Suprapubic skin (tissue), 4 donors: Measurements from ENCODE around the gene ZNF512B. TPM values are rescaled to one million over a fixed set of nuclear protein-coding genes. Genes with fewer than 3 reads are reported as not detected.
"Not testable (repeated sequence)": the region's sequence is repeated elsewhere in the genome, so short reads cannot be mapped to it uniquely, and the experiment has no call there.

ENCODE experiments used
- DNase-seq, 2 donors: peaks; one replicate each; pipeline ENCODE4 v3.0.0-alpha.2; 2019; ENCODE audit warnings: low spot score in 2 of 2
- H3K27ac ChIP-seq: fragments of 200-600 bp; sonication (generic); one replicate; pipeline ENCODE4 v1.5.1; 2019
- H3K27me3 ChIP-seq: fragments of 200-600 bp; sonication (generic); one replicate; pipeline ENCODE4 v1.5.1; 2019
- H3K36me3 ChIP-seq: fragments of 200-600 bp; sonication (generic); one replicate; pipeline ENCODE4 v1.5.1; 2019
- H3K4me1 ChIP-seq: fragments of 200-600 bp; sonication (generic); one replicate; pipeline ENCODE4 v1.5.1; 2019
- H3K4me3 ChIP-seq: fragments of 200-600 bp; sonication (generic); one replicate; pipeline ENCODE4 v1.5.1; 2019; ENCODE audit warnings: mild to moderate bottlenecking
- H3K9me3 ChIP-seq: fragments of 200-600 bp; sonication (generic); one replicate; pipeline ENCODE4 v1.5.1; 2019
- EP300 ChIP-seq: sonication (generic); formaldehyde crosslinking; IDR thresholded peaks from one replicate; pipeline ENCODE4 v1.6.1; 2017; ENCODE audit warnings: antibody characterized with exemption
- POLR2A ChIP-seq, 2 donors: fragments of 450-650 bp; IDR thresholded peaks; one replicate each; pipeline ENCODE4 v1.6.1; 2017; ENCODE audit warnings: antibody characterized with exemption in 2 of 2, mild to moderate bottlenecking in 2 of 2, moderate library complexity in 2 of 2
- POLR2AphosphoS5 ChIP-seq, 3 donors: sonication (generic); formaldehyde crosslinking; IDR thresholded peaks; one replicate each; pipeline ENCODE4 v1.6.1; 2017; ENCODE audit warnings: antibody characterized with exemption in 3 of 3
- WGBS: methylation state at CpG from one replicate; pipeline ENCODE4 v1.1.5; 2018; 5-methylcytosine and 5-hydroxymethylcytosine counted together
- total RNA-seq, 4 donors: library from RNA; depleted of rRNA; stranded (reverse); fragments of >200 nt; gene quantifications; one replicate each; pipeline ENCODE4 v1.1.0, GENCODE V29; 2016
- TF ChIP-seq, protein P1 (sequence below), 2 donors: fragments of 200-600 bp in 1 of 2; fragments of 450-650 bp in 1 of 2; sonication (generic) in 1 of 2; IDR thresholded peaks; one replicate each; pipeline ENCODE4 v1.5.1; 2016 to 2019; ENCODE audit warnings: antibody characterized with exemption in 2 of 2, mild to moderate bottlenecking in 1 of 2, moderate library complexity in 1 of 2

The ZNF512B gene
- total RNA-seq, 4 donors from 2014 or later, result 17.7 to 32.4 (median 24.3) TPM

DNA sequence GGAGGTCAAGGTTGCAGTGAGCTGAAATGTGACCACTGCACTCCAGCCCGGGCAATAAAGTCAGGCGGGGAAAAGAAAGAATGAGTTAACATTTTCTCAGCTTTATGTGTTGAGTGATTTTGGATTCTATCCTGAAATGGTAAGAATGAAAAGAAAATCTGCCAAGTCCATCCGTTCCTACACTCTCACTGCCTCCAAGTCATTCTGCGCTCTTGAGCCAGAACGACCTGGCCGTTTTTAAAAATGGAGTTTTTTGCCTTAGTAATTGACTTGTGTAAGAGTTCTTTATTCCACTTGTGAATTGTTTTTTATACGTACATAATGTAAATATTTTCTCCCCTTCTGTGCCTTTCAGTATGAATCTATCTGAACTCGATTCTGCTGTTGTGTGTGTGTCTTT lies 46.1 kb downstream of the ZNF512B start:
- H3K4me3 ChIP-seq, result no peak overlapping the region
- H3K27ac ChIP-seq, result no peak overlapping the region
- WGBS, result 73% methylated on average over 8 of the region's 8 CpGs
- no peaks in the 10 kb centered on the region for H3K4me1 ChIP-seq
- no peaks in the 10 kb centered on the region for H3K27me3 ChIP-seq
- TF ChIP-seq, protein P1, sequence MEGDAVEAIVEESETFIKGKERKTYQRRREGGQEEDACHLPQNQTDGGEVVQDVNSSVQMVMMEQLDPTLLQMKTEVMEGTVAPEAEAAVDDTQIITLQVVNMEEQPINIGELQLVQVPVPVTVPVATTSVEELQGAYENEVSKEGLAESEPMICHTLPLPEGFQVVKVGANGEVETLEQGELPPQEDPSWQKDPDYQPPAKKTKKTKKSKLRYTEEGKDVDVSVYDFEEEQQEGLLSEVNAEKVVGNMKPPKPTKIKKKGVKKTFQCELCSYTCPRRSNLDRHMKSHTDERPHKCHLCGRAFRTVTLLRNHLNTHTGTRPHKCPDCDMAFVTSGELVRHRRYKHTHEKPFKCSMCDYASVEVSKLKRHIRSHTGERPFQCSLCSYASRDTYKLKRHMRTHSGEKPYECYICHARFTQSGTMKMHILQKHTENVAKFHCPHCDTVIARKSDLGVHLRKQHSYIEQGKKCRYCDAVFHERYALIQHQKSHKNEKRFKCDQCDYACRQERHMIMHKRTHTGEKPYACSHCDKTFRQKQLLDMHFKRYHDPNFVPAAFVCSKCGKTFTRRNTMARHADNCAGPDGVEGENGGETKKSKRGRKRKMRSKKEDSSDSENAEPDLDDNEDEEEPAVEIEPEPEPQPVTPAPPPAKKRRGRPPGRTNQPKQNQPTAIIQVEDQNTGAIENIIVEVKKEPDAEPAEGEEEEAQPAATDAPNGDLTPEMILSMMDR (IDR thresholded peaks at IDR 0.05), result no peak
- no peak for TF ChIP-seq POLR2A (IDR thresholded peaks at IDR 0.05)
- no peak for TF ChIP-seq EP300
- TF ChIP-seq POLR2AphosphoS5 (IDR thresholded peaks at IDR 0.05), result no peak
- no peak for DNase-seq
- no peaks in the 10 kb centered on the region for H3K9me3 ChIP-seq
- H3K36me3 ChIP-seq, result peaks cover 30% of the 10 kb centered on the region

DNA sequence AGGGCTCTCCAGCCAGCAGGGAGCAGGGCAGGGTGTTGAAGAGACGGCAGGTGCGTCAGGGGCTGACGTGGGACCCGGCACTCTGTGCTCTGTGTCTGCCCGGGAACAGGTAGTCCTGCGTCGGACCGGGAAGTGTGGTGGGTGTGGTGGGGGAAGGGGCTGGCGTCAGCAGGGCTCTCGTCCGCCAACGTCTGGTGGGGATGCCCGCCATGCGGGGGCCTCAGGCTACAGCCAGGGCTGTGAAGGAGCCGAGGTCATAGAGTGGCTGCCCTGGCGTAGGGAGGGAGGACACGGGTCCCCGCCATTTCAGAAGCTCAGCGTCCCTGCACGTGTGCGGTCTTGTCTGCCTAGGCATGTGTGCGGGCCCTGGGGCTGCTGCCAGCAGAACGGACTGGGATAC lies 49.5 kb downstream of the ZNF512B start:
- H3K36me3 ChIP-seq, result peaks cover 22% of the 10 kb centered on the region
- TF ChIP-seq EP300 (no peak), POLR2AphosphoS5 (IDR thresholded peaks at IDR 0.05) (no peak), POLR2A (IDR thresholded peaks at IDR 0.05) (no peak)
- TF ChIP-seq, protein P1 (IDR thresholded peaks at IDR 0.05), result no peak
- H3K4me3 ChIP-seq, result no peak overlapping the region
- H3K4me1 ChIP-seq, result no peaks in the 10 kb centered on the region
- no peak for DNase-seq
- peaks cover 3% of the 10 kb centered on the region for H3K9me3 ChIP-seq
- no peak overlapping the region for H3K27ac ChIP-seq
- 87% methylated on average over 17 of the region's 23 CpGs for WGBS
- no peaks in the 10 kb centered on the region for H3K27me3 ChIP-seq

DNA sequence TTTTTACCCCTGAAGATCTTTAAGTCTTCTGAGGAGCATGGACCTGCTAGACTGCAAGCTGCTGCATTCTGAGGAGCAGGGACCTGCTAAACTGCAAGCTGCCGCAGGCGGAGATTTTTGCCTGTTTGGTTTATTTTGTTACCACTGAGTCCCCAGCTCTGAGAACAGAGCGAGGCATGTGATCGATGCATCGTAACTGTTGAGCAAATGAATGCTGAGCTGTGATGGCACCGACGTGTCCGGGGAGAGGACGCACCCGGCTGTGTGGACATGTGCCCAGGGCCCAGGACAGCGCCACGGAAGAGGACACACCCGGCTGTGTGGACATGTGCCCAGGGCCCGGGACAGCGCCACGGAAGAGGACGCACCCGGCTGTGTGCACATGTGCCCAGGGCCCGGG lies 50.6 kb downstream of the ZNF512B start:
- no peaks in the 10 kb centered on the region for H3K4me1 ChIP-seq
- no peak for DNase-seq
- no peaks in the 10 kb centered on the region for H3K27me3 ChIP-seq
- H3K9me3 ChIP-seq, result peaks cover 3% of the 10 kb centered on the region
- no peak overlapping the region for H3K4me3 ChIP-seq
- WGBS, result 77% methylated on average over 15 of the region's 19 CpGs
- no peak for TF ChIP-seq POLR2A (IDR thresholded peaks at IDR 0.05)
- no peak for TF ChIP-seq POLR2AphosphoS5 (IDR thresholded peaks at IDR 0.05)
- TF ChIP-seq, protein P1 (IDR thresholded peaks at IDR 0.05), result no peak
- no peak for TF ChIP-seq EP300
- H3K36me3 ChIP-seq, result peaks cover 22% of the 10 kb centered on the region
- H3K27ac ChIP-seq, result no peak overlapping the region

DNA sequence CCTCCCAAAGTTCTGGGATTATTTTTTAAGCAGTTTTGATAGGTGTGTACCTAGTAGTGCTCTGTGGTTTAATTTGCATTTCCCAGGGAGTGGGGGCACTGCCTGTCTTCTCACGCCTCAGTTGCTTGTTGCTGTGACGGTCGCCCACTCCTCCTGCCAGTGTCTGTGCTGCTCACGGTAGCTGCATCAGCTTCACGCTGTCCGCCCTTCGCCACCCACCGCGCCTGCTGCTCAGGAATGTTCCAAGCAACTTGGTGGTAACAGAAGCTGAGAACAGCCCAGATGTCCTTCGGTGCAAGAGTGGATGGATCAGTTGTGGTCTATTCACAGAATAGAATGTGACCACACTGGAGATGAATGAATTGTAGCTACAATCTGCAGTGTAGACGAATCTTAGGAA lies 51.9 kb downstream of the ZNF512B start:
- Histone ChIP-seq H3K9me3 (peaks cover 3% of the 10 kb centered on the region), H3K4me1 (peaks cover 3% of the 10 kb centered on the region), H3K27ac (no peak overlapping the region), H3K4me3 (no peak overlapping the region), H3K36me3 (peaks cover 22% of the 10 kb centered on the region), H3K27me3 (no peaks in the 10 kb centered on the region)
- WGBS, result 93% methylated on average over 11 of the region's 11 CpGs
- no peak for TF ChIP-seq POLR2AphosphoS5 (IDR thresholded peaks at IDR 0.05)
- TF ChIP-seq, protein P1 (IDR thresholded peaks at IDR 0.05), result no peak
- no peak for TF ChIP-seq EP300
- no peak for TF ChIP-seq POLR2A (IDR thresholded peaks at IDR 0.05)
- DNase-seq, result no peak

DNA sequence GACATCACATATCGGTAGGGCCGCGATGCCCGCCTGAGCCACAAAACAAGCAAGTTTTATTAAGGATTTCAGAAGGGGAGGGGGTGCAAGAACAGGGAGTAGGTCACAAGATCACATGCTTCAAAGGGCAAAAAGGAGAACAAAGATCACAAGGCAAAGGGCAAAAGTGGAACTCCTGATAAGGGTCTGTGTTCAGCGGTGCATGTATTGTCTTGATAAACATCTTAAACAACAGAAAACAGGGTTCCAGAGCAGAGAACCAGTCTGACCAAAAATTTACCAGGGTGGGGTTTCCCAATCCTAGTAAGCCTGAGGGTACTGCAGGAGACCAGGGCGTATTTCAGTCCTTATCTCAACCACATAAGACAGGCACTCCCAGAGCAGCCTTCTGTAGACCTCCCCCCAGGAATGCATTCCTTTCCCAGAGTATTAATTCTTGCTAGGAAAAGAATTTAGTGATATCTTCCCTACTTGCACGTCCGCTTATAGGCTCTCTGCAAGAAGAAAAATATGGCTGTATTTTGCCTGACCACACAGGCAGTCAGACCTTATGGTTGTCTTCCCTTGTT lies 53.3 kb downstream of the ZNF512B start:
- H3K27ac ChIP-seq, H3K27me3 ChIP-seq, H3K4me1 ChIP-seq, DNase-seq, H3K9me3 ChIP-seq, H3K4me3 ChIP-seq: not testable (repeated sequence)
- 89% methylated on average over 8 of the region's 8 CpGs for WGBS
- peaks cover 19% of the 10 kb centered on the region for H3K36me3 ChIP-seq

DNA sequence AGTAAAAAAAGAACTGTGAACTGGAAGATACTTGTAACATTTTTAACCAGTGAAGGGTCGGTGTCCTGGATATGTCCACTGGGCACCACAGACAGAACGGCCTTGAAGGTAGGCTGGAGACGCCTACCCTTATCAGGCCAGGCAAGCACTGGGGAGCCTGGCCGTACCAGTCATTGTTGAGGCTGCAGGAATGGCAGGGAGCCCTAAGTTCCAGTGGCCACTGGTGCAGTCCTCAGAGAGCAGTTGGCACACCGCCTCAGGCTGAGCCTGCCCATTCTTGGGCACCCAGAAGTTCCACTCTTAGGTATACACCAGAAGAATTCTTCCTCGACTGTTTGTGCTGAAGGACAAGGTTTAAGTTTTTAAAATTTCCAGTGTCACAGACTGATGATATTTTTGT lies 54.3 kb downstream of the ZNF512B start:
- TF ChIP-seq POLR2AphosphoS5 (IDR thresholded peaks at IDR 0.05), result no peak
- TF ChIP-seq, protein P1 (IDR thresholded peaks at IDR 0.05), result no peak
- TF ChIP-seq EP300, result no peak
- no peak for TF ChIP-seq POLR2A (IDR thresholded peaks at IDR 0.05)
- peaks cover 3% of the 10 kb centered on the region for H3K9me3 ChIP-seq
- H3K4me3 ChIP-seq, result no peak overlapping the region
- 89% methylated on average over 6 of the region's 6 CpGs for whole genome bisulfite sequencing
- DNase-seq, result no peak
- H3K27ac ChIP-seq, result no peak overlapping the region
- no peaks in the 10 kb centered on the region for H3K27me3 ChIP-seq
- peaks cover 17% of the 10 kb centered on the region for H3K36me3 ChIP-seq
- peaks cover 17% of the 10 kb centered on the region for H3K4me1 ChIP-seq
